ENCODE measurements around the gene ERBB4.

- no peak for TF ChIP-seq TAF1 (IDR thresholded peaks at IDR 0.05; ENCODE audit: borderline replicate concordance, low read depth, low read length)
- TF ChIP-seq CTCF (IDR thresholded peaks at IDR 0.05): no peak
Measured at GRCh38 chr2:212154477-212154878, 384.1 kb downstream of the ERBB4 start.

All from SK-N-SH (cell line).